Loucy (cell line): Measurements from ENCODE around the gene ANAPC16.

Experiments
- H2AFZ ChIP-seq: fragments of 200-600 bp; sonication (generic); 2 replicates; pipeline ENCODE4 v1.6.0; 2016; ENCODE audit warnings: antibody characterized with exemption, mild to moderate bottlenecking, low read length, moderate library complexity
- H3F3A ChIP-seq: fragments of 200-600 bp; 2 replicates; pipeline ENCODE4 v1.6.0; 2016; ENCODE audit warnings: antibody characterized with exemption, low read depth, mild to moderate bottlenecking
- H3K27me3 ChIP-seq: fragments of 200-600 bp; sonication (generic); 2 replicates; pipeline ENCODE4 v1.6.1; 2014; ENCODE audit warnings: low read length, mild to moderate bottlenecking; ENCODE audit not compliant: insufficient read depth, poor library complexity, severe bottlenecking
- H3K36me3 ChIP-seq: fragments of 200-600 bp; sonication (generic); 2 replicates; pipeline ENCODE4 v1.6.1; 2016; ENCODE audit warnings: low read length; ENCODE audit not compliant: insufficient read depth
- H3K4me1 ChIP-seq: fragments of 200-600 bp; sonication (generic); 2 replicates; pipeline ENCODE4 v1.5.1; 2014; ENCODE audit warnings: low read length, mild to moderate bottlenecking; ENCODE audit not compliant: insufficient read depth, poor library complexity, severe bottlenecking
- H3K4me2 ChIP-seq: fragments of 200-600 bp; sonication (generic); 2 replicates; pipeline ENCODE4 v1.6.0; 2014; ENCODE audit warnings: antibody characterized with exemption, low read length, low read depth, mild to moderate bottlenecking; ENCODE audit not compliant: poor library complexity, severe bottlenecking
- H3K4me3 ChIP-seq: fragments of 200-600 bp; sonication (generic); 2 replicates; pipeline ENCODE4 v1.5.1; 2014; ENCODE audit warnings: low read length, mild to moderate bottlenecking, mixed read lengths; ENCODE audit not compliant: poor library complexity, severe bottlenecking
- H3K79me2 ChIP-seq: fragments of 200-600 bp; sonication (generic); 2 replicates; pipeline ENCODE4 v1.6.1; 2014; ENCODE audit warnings: low read length; ENCODE audit not compliant: insufficient read depth
- H3K9ac ChIP-seq: fragments of 200-600 bp; sonication (generic); 2 replicates; pipeline ENCODE4 v1.6.0; 2014; ENCODE audit warnings: mild to moderate bottlenecking, low read depth, low read length, moderate library complexity; ENCODE audit not compliant: poor library complexity, severe bottlenecking
- H3K9me2 ChIP-seq: fragments of 200-600 bp; sonication (generic); replicated peaks from 2 replicates; pipeline ENCODE4 v1.6.1; 2016; ENCODE audit warnings: low read depth, low read length, mixed read lengths
- H3K9me3 ChIP-seq: fragments of 200-600 bp; sonication (generic); 2 replicates; pipeline ENCODE4 v1.6.1; 2014; ENCODE audit warnings: mild to moderate bottlenecking, antibody characterized with exemption, low read length, low read depth; ENCODE audit not compliant: insufficient read depth
- H4K20me1 ChIP-seq: fragments of 200-600 bp; sonication (generic); 2 replicates; pipeline ENCODE4 v1.6.0; 2014; ENCODE audit warnings: antibody characterized with exemption, low read length, mild to moderate bottlenecking; ENCODE audit not compliant: insufficient read depth, poor library complexity, severe bottlenecking
- CTCF ChIP-seq: fragments of 200-600 bp; sonication (generic); conservative IDR thresholded peaks from 2 replicates; pipeline ENCODE4 v1.5.1; 2014; ENCODE audit warnings: mild to moderate bottlenecking, antibody characterized with exemption, low read length
- EZH2phosphoT487 ChIP-seq: fragments of 200-600 bp; IDR thresholded peaks from 2 replicates; pipeline ENCODE4 v1.6.1; 2018; ENCODE audit warnings: antibody characterized with exemption, mild to moderate bottlenecking, moderate library complexity, borderline replicate concordance

Gene ANAPC16

GRCh38 chr10:72260976-72261783, 45.4 kb downstream of the ANAPC16 start:
- H3K9me2 ChIP-seq: no peaks in the 10 kb centered on the region
- H3K27me3 ChIP-seq: no peaks in the 10 kb centered on the region
- peak overlapping the region; percentile 90 for H3K9ac ChIP-seq
- H3F3A ChIP-seq: peaks cover 8% of the 10 kb centered on the region; the same call in 1 of the 2 replicates
- no peaks in the 10 kb centered on the region for H4K20me1 ChIP-seq
- H3K79me2 ChIP-seq: no peaks in the 10 kb centered on the region
- no peaks in the 10 kb centered on the region for H3K36me3 ChIP-seq
- H3K4me3 ChIP-seq: peak overlapping the region; percentile 74
- peaks cover 81% of the 10 kb centered on the region for H3K4me1 ChIP-seq
- peak overlapping the region; percentile 94 for H3K4me2 ChIP-seq
- peak; percentile 52 for TF ChIP-seq CTCF
- TF ChIP-seq EZH2phosphoT487: no peak
- H2AFZ ChIP-seq: 0 out of 2 replicates have a peak overlapping the region, but pooled peaks have one; percentile 21
- H3K9me3 ChIP-seq: no peaks in the 10 kb centered on the region

- Histone ChIP-seq H3K4me3 (peak overlapping the region; percentile 74), H3K79me2 (no peaks in the 10 kb centered on the region), H3K4me2 (peak overlapping the region; percentile 94), H4K20me1 (no peaks in the 10 kb centered on the region), H3K9ac (peak overlapping the region; percentile 90), H3F3A (peaks cover 8% of the 10 kb centered on the region; the same call in 1 of the 2 replicates), H3K4me1 (peaks cover 77% of the 10 kb centered on the region), H3K27me3 (no peaks in the 10 kb centered on the region), H3K9me3 (no peaks in the 10 kb centered on the region), H3K36me3 (no peaks in the 10 kb centered on the region), H3K9me2 (no peaks in the 10 kb centered on the region), H2AFZ (0 out of 2 replicates have a peak overlapping the region, but pooled peaks have one; percentile 21)
- TF ChIP-seq EZH2phosphoT487: no peak
- no peak for TF ChIP-seq CTCF
These were observed 46.1 kb downstream of the ANAPC16 start for GRCh38 chr10:72261784-72262404.

- H3K27me3 ChIP-seq: no peaks in the 10 kb centered on the region
- no peaks in the 10 kb centered on the region for H3K79me2 ChIP-seq
- H3K36me3 ChIP-seq: no peaks in the 10 kb centered on the region
- H3K9ac ChIP-seq: peak overlapping the region; percentile 55
- no peaks in the 10 kb centered on the region for H3K9me3 ChIP-seq
- TF ChIP-seq EZH2phosphoT487: no peak
- TF ChIP-seq CTCF: no peak
- peak overlapping the region; percentile 32 for H3K4me3 ChIP-seq
- no peak overlapping the region for H2AFZ ChIP-seq
- H3K4me1 ChIP-seq: peaks cover 70% of the 10 kb centered on the region
- peak overlapping the region; percentile 56 for H3K4me2 ChIP-seq
- H3K9me2 ChIP-seq: no peaks in the 10 kb centered on the region
- no peaks in the 10 kb centered on the region for H4K20me1 ChIP-seq
- H3F3A ChIP-seq: peaks cover 8% of the 10 kb centered on the region; the same call in 1 of the 2 replicates
These were observed 47.9 kb downstream of the ANAPC16 start for GRCh38 chr10:72263613-72264241.
